H1 (cell line): ENCODE results near the gene YWHAQ. TPM values are rescaled to one million over a fixed set of nuclear protein-coding genes. Genes with fewer than 3 reads are reported as not detected.

Experiments used
- EP300 ChIP-seq, 2 experiments: IDR thresholded peaks; 1 replicate in 1 of 2; 2 replicates in 1 of 2; pipeline ENCODE4 v1.6.1; 2011 to 2012; ENCODE audit warnings: low read depth in 2 of 2, low read length in 2 of 2, mild to moderate bottlenecking in 2 of 2, borderline replicate concordance in 1 of 2, inconsistent platforms in 1 of 2, moderate library complexity in 1 of 2
- KDM1A ChIP-seq: fragments of 200-600, 300-600 bp; sonication (generic); IDR thresholded peaks from 2 replicates; pipeline ENCODE4 v1.7.1; 2016; ENCODE audit warnings: mild to moderate bottlenecking, low read length, borderline replicate concordance
- MAX ChIP-seq: IDR thresholded peaks from 2 replicates; pipeline ENCODE4 v1.6.1; 2012; ENCODE audit warnings: inconsistent platforms
- TEAD4 ChIP-seq: IDR thresholded peaks from 2 replicates; pipeline ENCODE4 v1.6.1; 2012; ENCODE audit warnings: low read depth, low read length, inconsistent platforms, mixed read lengths
- polyA plus RNA-seq, 7 experiments: library from polyadenylated mRNA; depleted of rRNA in 3 of 7; stranded (reverse) in 5 of 7; unstranded in 2 of 7; fragments of >200 nt in 5 of 7; fragments of 200-250 nt in 2 of 7; gene quantifications; 1 replicate in 5 of 7; 2 replicates in 1 of 7; 4 replicates in 1 of 7; pipeline versions ENCODE4 v1.2.1 to v1.2.3, GENCODE V29; 2011 to 2013; ENCODE audit warnings: missing spikeins in 2 of 7, mixed read lengths in 2 of 7
- total RNA-seq: library from RNA; stranded (reverse); fragmentation: NEBNext Ultra II Directional; extraction: Animal tissue kit (Norgen Biotek cat#: 25700); gene quantifications from 2 replicates; pipeline ENCODE4 v1.2.1, GENCODE V29; 2021

Gene YWHAQ
- total and polyA plus RNA-seq, 2 of the 8 experiments (the other 6 are each of a cell fraction or from before 2014, with no cell fraction given): 244 to 480 TPM

GRCh38 chr2:9666306-9666705 is 35.5 kb upstream of the YWHAQ start (continued):
- TF ChIP-seq TEAD4 (no peak), MAX (no peak), KDM1A (no peak), EP300 (IDR thresholded peaks at IDR 0.05; ENCODE audit: borderline replicate concordance in 1 of 2, low read depth in 2 of 2, low read length in 2 of 2) (no peak)
